Measurements from ENCODE around the gene MGAT4B.

MGAT4B gene

GRCh38 chr5:179768326-179769085 lies 38.2 kb downstream of the MGAT4B start:
- no peak for DNase-seq

- DNase-seq: no peak
These were observed 39.1 kb downstream of the MGAT4B start for GRCh38 chr5:179767496-179768100.

GRCh38 chr5:179766726-179767455 lies 39.8 kb downstream of the MGAT4B start:
- DNase-seq: no peak

- no peak for DNase-seq
These were observed 40.5 kb downstream of the MGAT4B start for GRCh38 chr5:179766021-179766725.

- no peak for DNase-seq
These were observed 41.3 kb downstream of the MGAT4B start for GRCh38 chr5:179765400-179765799.

GRCh38 chr5:179764056-179764455 lies 42.6 kb downstream of the MGAT4B start:
- no peak for DNase-seq

- DNase-seq: no peak
These were observed 43.3 kb downstream of the MGAT4B start for GRCh38 chr5:179763215-179763945.

- DNase-seq: no peak
These were observed 43.9 kb downstream of the MGAT4B start for GRCh38 chr5:179762781-179763176.

GRCh38 chr5:179762079-179762780 lies 44.4 kb downstream of the MGAT4B start:
- no peak for DNase-seq

GRCh38 chr5:179759581-179760551 lies 46.8 kb downstream of the MGAT4B start:
- DNase-seq: no peak

- DNase-seq: no peak
These were observed 47.7 kb downstream of the MGAT4B start for GRCh38 chr5:179758955-179759354.

- DNase-seq: no peak
These were observed 51.6 kb downstream of the MGAT4B start for GRCh38 chr5:179755022-179755421.

- DNase-seq: no peak
These were observed 52.7 kb downstream of the MGAT4B start for GRCh38 chr5:179753971-179754370.

- no peak for DNase-seq
These were observed 56.7 kb downstream of the MGAT4B start for GRCh38 chr5:179749857-179750508.

GRCh38 chr5:179747811-179748210 lies 58.9 kb downstream of the MGAT4B start:
- no peak for DNase-seq
